Right forelimb (tissue), 1 donor: ENCODE results near the gene ST6GALNAC3.
A peak's percentile ranks its signal among the peaks of the same experiment; 100 is the strongest.
"Not testable (repeated sequence)": the region's sequence is repeated elsewhere in the genome, so short reads cannot be mapped to it uniquely, and the experiment has no call there.

Source experiments
- DNase-seq: peaks from one replicate; pipeline ENCODE4 v3.0.0-alpha.2; 2018

The ST6GALNAC3 gene

DNA sequence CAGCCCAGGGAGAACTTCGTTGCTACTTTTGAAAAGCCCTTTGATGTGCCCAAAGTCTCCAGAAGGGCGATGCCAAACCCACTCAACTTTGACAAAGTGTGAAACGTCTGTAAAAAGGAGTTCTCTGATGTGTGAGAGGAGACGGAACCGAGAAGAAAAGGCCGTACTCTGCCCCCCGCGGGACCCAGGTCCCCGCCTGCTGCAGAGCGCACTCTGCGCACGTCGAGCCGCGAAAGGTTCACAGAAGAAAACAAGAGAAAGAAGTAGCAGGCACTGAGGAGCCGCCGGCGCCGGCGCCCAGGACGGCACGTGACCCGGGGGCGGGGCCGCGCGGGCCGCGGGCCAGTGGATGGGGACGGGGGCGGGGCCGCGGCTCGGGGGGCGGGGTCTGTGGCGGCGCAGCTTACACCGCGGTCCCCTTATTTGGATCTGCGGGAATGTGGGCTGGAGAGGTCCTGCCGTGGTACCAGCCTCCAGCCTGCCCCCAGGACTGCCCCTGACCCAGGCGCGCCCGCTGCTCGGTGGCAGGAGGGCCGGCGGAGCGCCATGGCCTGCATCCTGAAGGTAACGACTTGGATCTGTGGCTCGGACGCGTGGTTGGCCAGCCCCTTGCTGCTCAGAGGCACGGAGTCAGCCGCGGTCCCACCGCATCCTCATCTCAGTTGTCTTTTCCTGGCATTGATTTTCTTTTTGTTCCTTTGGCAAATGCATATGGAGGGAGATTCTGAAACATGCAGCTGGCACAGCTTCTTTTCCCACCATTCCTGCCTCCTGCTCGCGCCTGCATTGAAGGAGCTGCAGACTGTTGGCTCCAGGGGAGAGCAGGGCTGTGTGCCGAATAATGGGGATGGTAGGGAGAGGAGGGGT is at the start of gene ST6GALNAC3:
Gene ST6GALNAC3 (plus strand): TSS at position 426 of the 867 bp plus-strand sequence.
- DNase-seq, result peak; percentile 92

DNA sequence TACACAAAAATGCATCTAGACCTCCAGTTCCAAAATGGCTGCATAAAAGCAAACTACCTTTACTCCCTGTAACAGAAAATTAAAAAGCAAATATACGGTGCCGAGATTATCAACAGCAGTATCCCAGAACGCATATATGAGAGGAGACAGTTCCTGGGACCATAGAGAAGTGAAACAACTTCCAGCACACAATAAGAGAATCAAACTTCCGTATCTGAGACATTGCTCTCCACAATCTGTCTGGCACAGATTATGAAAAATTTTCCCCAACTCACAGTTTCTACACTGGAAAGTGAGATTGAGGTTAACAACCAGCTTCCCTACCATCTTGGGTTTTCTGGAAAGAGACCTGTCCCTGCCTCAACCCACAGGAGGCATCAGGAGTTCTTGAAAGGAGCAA is 47.2 kb upstream of the ST6GALNAC3 start:
- no peak for DNase-seq

DNA sequence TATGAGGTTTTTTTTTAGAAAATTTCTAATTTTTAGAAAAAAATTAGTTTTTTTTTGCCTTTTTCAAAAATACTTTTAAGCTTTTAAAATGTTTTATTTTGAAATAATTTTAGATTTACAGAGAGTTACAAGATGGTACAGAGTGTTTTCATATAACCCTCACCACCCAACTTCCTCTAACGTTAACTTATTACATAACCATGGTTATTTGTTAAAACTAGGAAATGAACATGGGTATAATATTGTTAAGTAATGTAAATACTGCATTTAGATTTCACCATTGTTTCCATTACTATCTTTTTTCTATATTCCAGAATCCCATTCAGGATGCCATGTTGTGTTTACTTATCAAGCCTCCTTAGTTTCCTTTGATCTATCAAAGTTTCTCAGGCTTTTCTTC is 45.2 kb upstream of the ST6GALNAC3 start:
- DNase-seq, result no peak

DNA sequence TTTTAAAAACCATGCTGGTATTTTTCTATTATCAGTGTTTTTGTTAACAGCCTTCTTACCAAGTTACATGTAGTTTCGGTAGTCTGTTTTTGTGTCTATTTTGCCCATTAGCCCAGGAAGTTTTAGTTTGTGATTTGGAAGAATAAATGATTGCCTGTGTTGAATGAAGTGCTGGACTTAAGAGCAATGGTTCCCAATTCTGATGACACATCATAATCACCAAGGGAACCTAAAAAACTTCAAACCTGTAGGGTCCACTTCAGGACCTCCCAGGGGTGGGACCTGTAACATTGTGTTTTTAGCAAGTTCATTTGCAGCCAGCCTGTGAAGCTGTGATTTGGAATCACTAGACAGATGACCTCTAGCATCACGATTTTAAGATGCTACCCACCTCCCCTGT is 43.0 kb upstream of the ST6GALNAC3 start:
- DNase-seq, result no peak

DNA sequence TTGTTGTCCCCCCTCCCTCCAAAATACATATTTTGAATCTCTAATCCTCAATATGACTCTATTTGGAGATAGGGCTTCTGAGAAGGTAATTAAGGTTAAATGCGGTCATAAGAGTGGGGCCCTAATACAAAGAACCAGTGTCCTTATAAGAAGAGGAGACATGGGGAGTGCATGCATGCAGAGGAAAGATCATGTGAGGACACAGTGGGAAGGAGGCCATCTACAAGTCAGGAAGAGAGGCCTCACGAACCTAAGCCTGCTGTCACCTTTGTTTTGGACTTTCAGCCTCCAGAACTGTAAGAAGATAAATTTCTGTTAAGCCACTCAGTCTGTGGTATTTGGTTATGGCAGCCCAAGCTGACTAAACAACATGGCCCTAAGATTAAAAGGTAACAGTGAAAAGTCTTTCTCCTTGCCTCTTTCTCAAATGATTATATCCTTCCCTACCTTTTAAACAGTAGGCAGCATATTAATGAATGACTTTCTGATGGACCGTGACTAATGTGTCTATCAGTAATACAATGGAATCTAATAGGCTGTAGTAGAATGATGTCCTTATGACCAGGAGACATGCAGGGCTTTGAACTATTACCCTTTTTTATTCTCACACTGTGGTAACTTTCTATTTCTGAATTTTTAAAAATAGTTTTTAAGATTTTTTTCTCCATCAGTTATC is 40.6 kb upstream of the ST6GALNAC3 start:
- no peak for DNase-seq

DNA sequence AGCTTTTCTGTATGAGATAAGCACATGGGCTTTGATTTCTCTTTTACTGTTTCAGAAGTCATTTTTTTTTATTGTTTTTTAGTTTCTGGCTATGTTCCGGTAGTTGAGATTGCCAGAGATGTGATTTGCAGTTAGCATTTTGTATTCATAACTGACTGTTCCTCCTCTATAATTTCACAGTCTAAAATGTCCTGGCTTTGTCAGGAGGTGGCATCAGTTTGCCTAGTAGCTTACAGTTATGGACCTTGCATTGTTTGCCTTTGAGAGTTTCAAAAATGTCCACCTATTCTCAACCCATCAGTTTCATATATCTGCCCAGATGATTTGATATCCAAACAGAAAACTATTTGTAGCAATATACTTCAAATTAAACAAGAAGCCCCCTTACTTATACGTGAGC is 39.5 kb upstream of the ST6GALNAC3 start:
- no peak for DNase-seq

DNA sequence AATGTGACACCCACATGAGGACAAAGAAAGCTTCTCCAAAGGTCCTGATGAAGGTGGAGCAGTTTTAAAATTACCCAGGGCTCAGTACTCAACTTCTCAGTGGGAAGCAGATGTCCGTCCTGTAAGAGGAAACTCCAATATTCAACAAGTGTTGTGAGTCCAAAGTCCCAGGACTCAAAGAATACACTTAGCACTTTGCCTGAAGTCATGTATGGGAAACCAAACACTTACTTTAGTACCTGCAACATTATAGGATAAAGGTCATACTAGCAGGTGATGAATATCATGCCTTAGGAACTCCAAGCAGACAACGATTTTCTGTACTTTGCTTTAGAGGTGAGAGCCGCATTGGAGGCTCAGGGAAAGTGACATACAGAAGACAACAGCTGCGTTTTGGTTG is 37.2 kb upstream of the ST6GALNAC3 start:
- no peak for DNase-seq

DNA sequence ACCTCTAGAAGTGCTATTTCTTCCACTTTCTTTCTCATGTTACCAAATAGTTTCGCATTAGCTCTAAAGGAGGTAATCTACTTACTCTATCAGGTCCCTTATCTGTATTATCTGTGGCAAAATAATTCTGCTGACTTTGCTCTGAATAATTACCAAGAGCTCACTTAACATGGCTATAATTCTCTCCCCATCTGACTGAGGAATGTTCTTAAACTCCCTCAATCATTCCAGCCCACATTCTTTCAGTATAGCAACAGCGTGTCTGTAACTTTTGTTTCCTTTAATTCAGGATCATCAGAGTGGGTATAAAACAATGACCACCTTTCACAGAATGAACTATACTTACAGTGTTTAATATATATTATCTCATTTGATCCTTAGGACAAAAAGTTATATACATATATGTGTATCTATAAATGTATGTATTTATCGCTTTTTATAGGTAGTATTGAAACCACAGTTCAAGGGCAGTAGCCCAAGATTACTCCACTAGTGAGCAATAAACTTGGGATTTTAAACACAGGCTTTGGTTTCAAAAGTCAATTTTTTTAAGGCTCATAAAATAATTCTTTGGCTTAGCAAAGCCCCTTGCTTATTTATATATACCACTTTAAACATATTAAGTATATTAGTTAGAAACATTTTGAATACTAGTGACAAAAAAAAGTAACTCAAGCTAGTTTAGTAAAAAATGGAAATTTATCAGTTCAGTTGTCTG is 36.1 kb upstream of the ST6GALNAC3 start:
- DNase-seq, result no peak

DNA sequence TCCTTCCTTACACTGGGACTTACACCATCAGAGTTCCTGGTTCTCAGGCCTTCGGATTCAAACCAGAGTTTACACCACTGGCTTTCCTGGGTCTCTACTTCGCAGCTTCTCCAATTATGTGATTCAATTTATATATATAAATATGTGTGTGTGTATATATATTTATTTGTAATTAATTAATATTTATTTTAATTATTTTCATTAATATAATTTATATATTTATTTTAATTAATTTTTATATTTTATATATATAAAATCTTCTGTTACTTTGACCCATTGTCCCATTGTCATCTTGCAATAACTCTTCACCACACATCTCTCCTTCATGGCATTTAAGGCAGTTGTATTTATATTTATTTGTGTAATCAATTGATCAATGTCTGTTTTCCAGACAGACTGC is 28.4 kb upstream of the ST6GALNAC3 start:
- DNase-seq, result no peak

DNA sequence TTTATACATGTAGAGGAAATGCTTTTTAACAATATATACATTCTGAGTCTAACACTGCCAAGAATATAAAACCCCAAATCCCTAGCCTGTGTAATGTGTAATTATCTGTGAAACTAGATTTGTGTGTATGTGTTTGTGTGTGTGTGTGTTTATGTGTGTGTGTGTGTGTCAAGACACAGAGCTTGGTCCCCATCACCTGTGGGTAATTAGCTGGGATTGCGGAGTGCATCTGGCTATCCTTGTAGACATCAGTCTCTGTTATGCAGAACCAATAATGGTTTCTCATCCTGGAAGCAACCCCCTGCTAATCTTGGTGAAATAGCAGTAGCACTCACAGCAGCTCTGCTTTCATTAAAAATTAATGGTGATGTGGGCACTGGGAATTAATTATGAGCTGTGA is 26.3 kb upstream of the ST6GALNAC3 start:
- no peak for DNase-seq

DNA sequence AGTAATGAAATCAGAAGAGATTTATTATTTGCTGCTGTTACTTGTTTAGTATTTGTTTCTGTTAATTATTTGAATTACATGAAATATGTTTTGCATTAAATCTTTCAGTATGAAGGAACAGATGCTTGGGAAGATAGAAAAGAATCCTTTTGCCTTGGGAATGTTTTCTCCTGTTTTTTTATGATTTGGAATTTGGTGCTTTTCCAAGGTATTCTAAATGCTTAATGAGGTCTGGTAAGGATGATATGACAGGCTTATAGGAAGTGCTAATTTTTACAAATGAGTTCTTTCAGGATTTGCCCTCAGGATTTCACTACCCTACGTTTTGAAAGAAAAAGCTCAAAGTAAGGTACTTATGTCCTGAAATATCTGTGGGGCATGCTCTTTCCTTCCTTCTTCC is 25.6 kb upstream of the ST6GALNAC3 start:
- DNase-seq, result no peak

DNA sequence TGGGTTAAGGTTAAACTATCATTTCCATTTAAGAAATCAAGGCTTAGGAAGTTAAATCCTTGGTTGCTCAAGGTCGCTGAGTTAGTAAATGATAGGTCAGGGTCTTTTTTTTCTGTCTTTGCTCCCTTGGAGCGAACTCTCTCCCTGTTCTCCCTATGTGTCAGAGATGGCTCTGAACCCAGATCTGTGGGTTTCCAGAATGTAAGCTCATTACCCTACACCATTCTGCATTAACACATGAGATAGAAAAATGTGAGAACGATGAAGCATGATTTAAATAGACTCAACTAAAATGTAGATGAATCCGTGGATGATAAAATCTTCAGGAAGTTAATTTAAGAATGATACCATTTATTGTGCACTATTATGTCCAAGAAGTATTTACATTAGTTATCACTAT is 25.0 kb upstream of the ST6GALNAC3 start:
- DNase-seq, result no peak

DNA sequence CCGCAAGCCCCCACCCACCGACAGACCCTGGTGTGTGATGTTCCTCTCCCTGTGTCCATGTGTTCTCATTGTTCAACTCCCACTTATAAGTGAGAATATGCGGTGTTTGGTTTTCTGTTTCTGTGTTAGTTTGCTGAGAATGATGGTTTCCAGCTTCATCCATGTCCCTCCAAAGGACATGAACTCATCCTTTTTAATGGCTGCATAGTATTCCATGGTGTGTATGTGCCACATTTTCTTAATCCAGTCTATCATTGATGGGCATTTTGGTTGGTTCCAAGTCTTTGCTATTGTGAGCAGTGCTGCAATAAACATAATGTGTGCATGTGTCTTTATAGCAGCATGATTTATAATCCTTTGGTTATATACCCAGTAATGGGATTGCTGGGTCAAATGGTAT is 24.5 kb upstream of the ST6GALNAC3 start:
- DNase-seq, result not testable (repeated sequence)

DNA sequence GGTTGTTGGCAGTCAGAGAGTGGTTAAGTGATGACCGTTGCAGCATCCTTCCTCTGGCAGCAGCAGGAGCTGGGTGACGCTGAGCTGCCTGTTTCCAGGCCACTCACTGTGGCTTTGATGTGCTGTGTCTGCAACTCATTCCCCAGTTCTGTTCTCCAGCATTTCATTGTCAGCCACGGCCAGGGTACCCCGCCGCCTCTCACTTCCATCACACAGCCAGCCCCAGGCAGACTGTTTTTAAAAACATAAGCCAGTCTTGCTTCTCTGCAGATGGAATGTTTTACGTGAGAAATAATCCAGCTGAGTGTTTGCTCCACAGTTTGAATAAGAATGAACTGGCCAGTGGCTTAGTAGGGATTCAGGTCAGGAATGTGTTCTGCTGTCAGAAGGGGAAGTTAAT is 21.5 kb upstream of the ST6GALNAC3 start:
- no peak for DNase-seq

DNA sequence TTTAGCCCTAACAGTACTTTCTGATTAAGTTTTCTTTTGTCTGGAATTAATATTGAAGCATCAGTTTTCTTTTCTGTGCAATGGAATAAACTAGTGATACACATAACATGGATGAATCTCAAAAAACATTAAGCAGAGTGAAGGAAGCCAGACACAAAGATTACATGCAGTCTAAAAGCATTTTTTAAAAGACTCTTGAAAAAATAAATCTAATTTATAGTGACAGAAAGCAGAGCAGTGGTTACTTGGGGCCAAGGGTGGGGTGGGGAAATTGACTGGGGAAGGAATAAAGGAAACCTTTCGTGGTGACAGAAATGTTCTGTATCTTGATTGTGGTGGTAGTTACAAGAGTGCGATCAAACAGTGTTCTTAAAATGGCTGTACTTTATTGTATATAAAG is 20.2 kb upstream of the ST6GALNAC3 start:
- DNase-seq, result no peak

DNA sequence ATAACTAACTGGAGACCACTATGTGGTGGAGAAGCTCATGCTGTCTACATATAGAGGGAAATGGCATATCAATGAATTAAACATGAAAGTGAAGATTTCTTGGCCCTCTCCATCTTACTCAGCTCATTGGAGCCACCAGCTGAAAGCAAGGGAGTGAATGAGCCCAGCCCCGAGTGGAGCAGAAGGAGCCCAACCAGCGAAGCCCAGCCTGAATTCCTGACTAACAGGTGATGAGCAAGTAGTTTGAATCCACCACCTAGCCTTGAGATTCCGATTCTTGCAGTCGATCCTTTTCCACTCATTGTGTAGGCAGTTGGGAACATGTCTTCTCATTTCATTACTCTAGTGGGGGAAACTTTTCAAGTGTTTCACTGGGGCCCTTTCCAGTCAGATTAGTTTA is 18.6 kb upstream of the ST6GALNAC3 start:
- DNase-seq, result no peak

DNA sequence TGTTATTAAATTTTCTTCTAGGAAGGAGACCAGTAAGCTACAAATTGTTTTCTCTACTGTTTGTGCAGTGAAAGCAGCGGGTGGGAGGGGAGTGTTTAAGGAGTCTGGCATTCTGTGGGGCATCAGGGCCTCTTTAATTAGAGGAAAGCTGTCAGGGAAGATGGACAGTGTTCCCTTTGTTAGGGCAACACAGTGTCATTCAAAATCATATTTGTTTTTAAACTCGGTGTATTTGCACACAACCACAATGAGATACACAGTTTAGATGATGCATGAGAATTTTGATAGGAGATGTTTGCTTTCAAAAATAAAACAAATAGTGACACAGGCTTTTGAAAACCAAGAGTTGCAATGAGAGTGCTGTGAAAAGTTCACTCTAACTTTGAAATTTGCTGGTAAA is 15.1 kb upstream of the ST6GALNAC3 start:
- no peak for DNase-seq

DNA sequence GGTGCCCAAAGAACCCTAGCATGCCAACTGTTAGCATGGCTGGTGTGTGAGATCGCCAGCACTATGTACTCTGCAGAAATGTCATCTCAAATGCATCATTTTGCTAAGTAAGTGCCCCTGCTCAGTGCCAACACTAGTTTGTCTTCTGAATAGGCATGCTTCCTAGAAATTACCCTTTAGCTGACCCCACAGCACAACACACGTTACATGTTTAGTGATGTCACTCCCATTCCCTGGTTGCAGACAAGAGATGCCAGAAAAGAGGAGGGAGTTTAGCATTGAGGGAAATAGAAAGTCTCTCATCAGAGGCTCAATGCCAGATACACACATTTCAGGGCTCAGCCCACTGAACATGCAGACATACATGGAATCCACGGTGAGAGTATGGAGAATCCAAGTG is 9.3 kb upstream of the ST6GALNAC3 start:
- DNase-seq, result no peak

DNA sequence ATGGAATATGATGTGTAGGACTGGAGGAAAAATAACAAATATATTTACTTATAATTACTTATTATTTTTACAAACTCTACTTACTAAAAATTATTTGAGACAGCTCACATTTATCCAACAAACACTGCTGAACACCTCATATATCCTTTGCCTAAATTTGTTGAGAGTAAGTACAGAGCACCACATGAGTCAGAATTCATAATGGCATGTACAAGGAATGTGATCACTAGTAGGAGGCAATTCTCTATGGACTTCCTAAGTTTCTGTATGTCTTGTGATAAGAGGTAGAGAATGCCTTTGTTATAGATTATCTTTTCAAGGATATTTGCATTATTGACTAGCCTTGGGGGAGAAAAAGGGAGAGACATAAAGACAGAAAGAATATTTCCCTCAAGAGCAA is 8.2 kb upstream of the ST6GALNAC3 start:
- DNase-seq, result no peak

DNA sequence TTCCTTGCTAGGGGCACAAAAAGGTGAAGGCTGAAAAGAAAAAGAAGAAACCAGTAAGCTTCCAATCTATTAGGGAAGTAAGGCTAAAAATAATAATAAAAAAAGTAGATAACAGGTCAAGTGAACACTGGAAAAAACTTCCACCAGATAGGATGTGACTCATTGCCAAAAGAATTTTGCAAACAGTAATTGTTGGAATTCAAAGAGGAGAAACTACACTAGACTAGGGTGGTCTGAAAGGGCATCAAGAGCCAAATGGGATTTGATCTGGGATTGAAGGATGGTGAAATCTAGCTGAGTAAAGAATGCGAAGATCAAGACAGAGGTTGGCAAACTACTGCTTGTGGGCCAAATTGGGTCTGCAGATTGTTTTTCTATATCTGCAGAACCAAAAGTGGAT is 6.0 kb upstream of the ST6GALNAC3 start:
- DNase-seq, result no peak

DNA sequence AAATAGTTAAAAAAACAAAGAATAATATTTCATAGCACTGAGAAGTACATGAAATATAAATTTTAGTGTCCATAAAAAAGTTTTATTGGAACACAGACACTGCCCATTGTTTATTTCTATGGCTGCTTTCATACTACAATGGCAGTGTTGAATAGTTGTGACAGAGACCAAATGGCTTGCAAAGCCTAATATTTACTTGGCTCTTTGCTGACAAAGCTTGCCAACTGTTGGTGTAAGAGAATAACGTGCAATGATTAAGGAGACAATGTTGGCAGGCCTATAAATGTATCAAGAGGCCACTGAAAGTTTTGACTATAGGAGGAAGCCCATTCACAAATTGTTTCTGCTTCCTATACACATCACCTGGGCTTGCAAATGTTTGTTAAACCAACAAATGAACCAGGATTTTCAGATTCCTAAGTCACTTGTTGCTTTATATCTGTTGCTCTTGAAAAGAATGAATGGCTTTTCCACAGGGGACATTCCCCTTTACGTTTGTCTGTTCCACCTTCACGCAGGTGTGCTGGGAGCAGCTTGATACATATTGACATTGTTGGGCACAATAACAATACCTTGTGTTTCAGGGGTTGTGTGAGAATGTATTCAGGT is 5.5 kb upstream of the ST6GALNAC3 start:
- no peak for DNase-seq

DNA sequence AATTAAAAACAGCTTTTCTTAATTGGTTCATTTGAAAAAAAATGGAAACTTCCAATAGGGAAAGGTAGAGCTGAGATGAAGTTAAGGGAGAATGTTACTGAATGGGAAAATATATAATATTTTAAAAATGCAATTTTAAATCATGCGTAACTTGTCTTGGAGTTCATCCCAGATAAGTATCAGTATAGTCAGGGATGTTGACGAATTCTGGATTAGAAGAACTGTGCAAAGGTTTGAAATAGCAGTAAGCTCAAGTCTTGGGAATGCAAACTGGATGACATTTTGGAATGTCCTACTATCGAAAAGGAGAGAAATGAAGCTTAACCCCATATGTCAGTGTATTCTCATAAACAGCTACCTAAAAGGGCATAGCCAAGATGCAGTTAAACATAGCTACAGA is 4.0 kb upstream of the ST6GALNAC3 start:
- no peak for DNase-seq

DNA sequence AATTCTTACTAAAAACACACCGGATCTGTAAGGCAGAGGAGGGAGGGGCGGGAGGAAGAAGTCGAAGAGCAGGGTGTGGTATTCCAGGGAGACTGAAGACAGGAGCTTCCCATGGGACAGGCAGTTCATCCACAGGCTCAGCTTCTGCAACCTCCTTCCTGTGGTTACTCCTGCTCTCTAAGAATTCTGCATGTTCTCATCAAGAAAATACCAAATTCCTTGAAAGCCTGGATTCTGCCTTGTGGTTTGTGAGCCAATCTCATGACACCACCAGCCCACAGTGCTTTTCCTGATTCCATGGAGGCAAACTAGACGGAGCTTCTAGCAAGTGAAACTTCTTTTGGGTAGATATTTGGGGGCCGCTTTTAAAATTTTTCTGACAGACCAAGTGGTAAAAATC is 1.1 kb upstream of the ST6GALNAC3 start:
- no peak for DNase-seq

DNA sequence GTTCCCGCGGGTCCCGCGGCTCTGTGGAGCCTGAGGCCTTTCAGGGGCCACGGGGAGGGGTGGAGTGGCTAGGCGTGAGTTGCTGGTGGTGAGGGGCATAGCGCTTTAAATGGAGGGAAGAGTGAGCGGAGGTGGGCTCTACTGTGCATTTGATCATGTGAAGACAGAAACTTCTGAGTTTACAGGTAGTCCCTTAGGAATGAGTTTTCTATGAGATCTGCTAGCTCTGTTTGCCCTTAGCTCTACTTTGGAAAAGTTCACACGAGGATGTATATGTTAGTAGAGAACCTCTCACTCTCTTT is 593 bp downstream of the ST6GALNAC3 start:
- DNase-seq, result no peak
